Esophagus squamous epithelium (tissue), 5 donors: ENCODE measurements around the gene DNAH7. TPM values are rescaled to one million over a fixed set of nuclear protein-coding genes. Genes with fewer than 3 reads are reported as not detected.

ENCODE experiments used
- DNase-seq: peaks from one replicate; lab custom pipeline; 2025; lab: John Stamatoyannopoulos, UW
- H3K27ac ChIP-seq, 4 donors: fragments of 200-600 bp; sonication (generic); one replicate each; pipeline ENCODE4 v1.5.1; 2016 to 2019; ENCODE audit warnings: mild to moderate bottlenecking in 1 of 4
- H3K27me3 ChIP-seq, 4 donors: fragments of 200-600 bp; sonication (generic); 1 replicate in 3 of 4; 2 replicates in 1 of 4; pipeline versions ENCODE4 v1.5.1 to v1.6.0; 2017 to 2021; ENCODE audit warnings: antibody characterized with exemption in 1 of 4
- H3K36me3 ChIP-seq, 3 donors: fragments of 200-600 bp; sonication (generic); one replicate each; pipeline ENCODE4 v1.5.1; 2016 to 2019
- H3K4me1 ChIP-seq, 3 donors: fragments of 200-600 bp; sonication (generic); one replicate each; pipeline ENCODE4 v1.5.1; 2017 to 2019
- H3K4me3 ChIP-seq, 4 donors: fragments of 200-600 bp; sonication (generic); 1 replicate in 3 of 4; 2 replicates in 1 of 4; pipeline ENCODE4 v1.5.1; 2016 to 2019; ENCODE audit warnings: mild to moderate bottlenecking in 2 of 4, moderate library complexity in 1 of 4
- H3K9me3 ChIP-seq, 3 donors: fragments of 200-600 bp; sonication (generic); one replicate each; pipeline ENCODE4 v1.5.1; 2016 to 2019
- POLR2A ChIP-seq, 4 donors: fragments of 450-650 bp; IDR thresholded peaks; one replicate each; pipeline ENCODE4 v1.6.1; 2017; ENCODE audit warnings: antibody characterized with exemption in 4 of 4, mild to moderate bottlenecking in 4 of 4, moderate library complexity in 3 of 4
- WGBS, 2 donors: methylation state at CpG; one replicate each; pipeline ENCODE4 v1.1.5; 2018; 5-methylcytosine and 5-hydroxymethylcytosine counted together
- intact Hi-C: fragments of 100-400 bp; cut with DNase I; formaldehyde crosslinking; loops from one replicate; pipeline ENCODE4 v1.15.0; 2022
- total RNA-seq, 4 donors: library from RNA; depleted of rRNA; stranded (reverse); fragments of >200 nt; gene quantifications; one replicate each; pipeline ENCODE4 v1.1.0, GENCODE V29; 2016
- TF ChIP-seq, protein P1 (sequence below), 6 experiments: fragments of 450-650 bp in 4 of 6; fragments of 200-600 bp in 2 of 6; sonication (generic) in 2 of 6; IDR thresholded peaks; one replicate each; pipeline ENCODE4 v1.5.1; 2016 to 2019; ENCODE audit warnings: antibody characterized with exemption in 6 of 6, mild to moderate bottlenecking in 4 of 6, moderate library complexity in 4 of 6
- donor health status: DM: yes; HTN: yes; CAD: no.

DNAH7 gene
- total RNA-seq, 4 donors from 2014 or later: 0.15 to 0.76 (median 0.28) TPM

DNA sequence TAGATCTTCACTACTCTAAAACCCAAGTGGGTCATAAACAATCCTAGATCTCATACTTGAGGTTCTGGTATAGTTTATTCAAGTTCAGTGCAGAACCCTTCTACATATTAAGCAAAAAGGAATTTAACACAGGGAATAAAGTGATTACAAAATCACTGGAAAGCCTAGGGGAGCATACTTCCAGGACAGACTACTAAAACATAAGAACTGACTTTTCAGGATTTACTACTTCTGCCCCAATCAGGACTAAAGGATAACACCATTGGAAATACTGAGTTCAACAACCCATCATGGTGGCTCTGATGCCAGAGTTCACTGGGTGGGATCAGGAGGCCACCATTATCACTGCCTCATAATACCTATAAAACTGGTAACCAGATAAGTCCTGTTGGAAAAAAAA lies 123.6 kb downstream of the DNAH7 start:
- Histone ChIP-seq H3K27ac (no peak overlapping the region), H3K9me3 (no peaks in the 10 kb centered on the region), H3K4me3 (no peak overlapping the region), H3K4me1 (no peaks in the 10 kb centered on the region), H3K36me3 (no peaks in the 10 kb centered on the region), H3K27me3 (no peaks in the 10 kb centered on the region)
- no peak for TF ChIP-seq POLR2A (IDR thresholded peaks at IDR 0.05)
- TF ChIP-seq, protein P1, sequence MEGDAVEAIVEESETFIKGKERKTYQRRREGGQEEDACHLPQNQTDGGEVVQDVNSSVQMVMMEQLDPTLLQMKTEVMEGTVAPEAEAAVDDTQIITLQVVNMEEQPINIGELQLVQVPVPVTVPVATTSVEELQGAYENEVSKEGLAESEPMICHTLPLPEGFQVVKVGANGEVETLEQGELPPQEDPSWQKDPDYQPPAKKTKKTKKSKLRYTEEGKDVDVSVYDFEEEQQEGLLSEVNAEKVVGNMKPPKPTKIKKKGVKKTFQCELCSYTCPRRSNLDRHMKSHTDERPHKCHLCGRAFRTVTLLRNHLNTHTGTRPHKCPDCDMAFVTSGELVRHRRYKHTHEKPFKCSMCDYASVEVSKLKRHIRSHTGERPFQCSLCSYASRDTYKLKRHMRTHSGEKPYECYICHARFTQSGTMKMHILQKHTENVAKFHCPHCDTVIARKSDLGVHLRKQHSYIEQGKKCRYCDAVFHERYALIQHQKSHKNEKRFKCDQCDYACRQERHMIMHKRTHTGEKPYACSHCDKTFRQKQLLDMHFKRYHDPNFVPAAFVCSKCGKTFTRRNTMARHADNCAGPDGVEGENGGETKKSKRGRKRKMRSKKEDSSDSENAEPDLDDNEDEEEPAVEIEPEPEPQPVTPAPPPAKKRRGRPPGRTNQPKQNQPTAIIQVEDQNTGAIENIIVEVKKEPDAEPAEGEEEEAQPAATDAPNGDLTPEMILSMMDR (IDR thresholded peaks at IDR 0.05): no peak
- no peak for DNase-seq
- intact Hi-C loops: no loop called here

DNA sequence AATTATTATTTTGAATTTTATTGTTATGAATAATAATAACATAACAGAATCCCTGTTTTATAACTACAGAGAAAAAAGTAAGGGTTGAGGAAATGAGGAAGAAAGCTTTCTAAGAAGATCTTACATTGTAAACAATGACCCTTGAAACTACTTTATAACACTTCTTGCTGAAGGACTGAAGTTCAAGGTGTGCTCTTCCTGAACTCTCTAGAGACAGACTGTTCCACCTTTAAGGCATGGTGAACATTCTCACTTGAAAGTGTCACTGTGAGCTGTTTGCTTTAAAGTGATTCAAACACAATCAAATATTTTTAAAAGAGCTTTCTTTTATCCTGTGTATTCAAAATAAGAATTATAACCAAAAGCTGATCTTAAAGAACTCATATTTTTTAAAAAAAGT lies 131.5 kb downstream of the DNAH7 start:
- intact Hi-C loops: no loop called here
- no peak overlapping the region for H3K27ac ChIP-seq

DNA sequence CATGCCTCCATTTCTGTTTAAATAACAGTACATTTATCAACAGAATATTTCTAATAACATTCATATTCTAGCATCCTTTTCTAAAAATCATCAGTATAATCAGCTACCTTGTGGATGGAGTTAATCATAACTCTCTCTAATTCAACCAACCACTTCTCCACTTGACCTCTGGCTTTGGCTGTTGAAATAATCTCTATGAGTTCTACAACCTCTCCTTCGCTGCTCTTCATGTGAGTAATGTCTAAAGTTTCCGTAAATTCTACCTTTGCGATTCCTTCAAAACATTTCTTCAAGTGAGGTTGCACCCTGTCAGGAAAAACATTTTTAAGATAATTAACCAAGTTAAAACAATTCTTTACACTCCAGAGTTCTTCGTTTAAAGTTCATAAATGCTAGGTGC lies 134.2 kb downstream of the DNAH7 start:
- 85 to 95% methylated on average over 4 of the region's 4 CpGs for WGBS, 2 donors
- no peaks in the 10 kb centered on the region for H3K4me1 ChIP-seq
- no peak overlapping the region for H3K4me3 ChIP-seq
- no peaks in the 10 kb centered on the region for H3K9me3 ChIP-seq
- H3K27ac ChIP-seq: no peak overlapping the region
- H3K36me3 ChIP-seq: no peaks in the 10 kb centered on the region
- DNase-seq: no peak
- intact Hi-C loops: no loop called here
- TF ChIP-seq POLR2A (IDR thresholded peaks at IDR 0.05): no peak
- TF ChIP-seq, protein P1 (IDR thresholded peaks at IDR 0.05): no peak
- H3K27me3 ChIP-seq: no peaks in the 10 kb centered on the region

More for the DNA sequence above, 131.5 kb downstream of the DNAH7 start:
- TF ChIP-seq, protein P1 (IDR thresholded peaks at IDR 0.05): no peak
- TF ChIP-seq POLR2A (IDR thresholded peaks at IDR 0.05): no peak
- Histone ChIP-seq H3K27me3 (no peaks in the 10 kb centered on the region), H3K36me3 (no peaks in the 10 kb centered on the region), H3K4me1 (no peaks in the 10 kb centered on the region), H3K4me3 (no peak overlapping the region), H3K9me3 (no peaks in the 10 kb centered on the region)
- no peak for DNase-seq

DNA sequence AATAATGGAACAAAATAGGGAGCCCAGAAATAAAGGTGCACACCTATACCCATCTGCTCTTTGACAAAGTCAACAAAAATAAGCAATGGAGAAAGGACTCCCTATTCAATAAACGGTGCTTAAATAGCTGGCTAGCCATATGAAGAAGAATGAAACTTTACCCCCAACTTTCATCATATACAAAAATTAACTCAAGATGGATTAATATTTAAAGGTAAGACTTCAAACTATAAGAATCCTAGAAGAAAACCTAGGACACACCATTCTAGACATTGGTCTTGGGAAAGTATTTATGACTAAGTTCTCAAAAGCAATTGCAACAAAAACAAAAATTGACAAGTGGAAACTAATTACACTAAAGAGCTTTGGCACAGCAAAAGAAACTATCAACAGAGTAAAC lies 139.1 kb downstream of the DNAH7 start:
- Histone ChIP-seq H3K27ac (no peak overlapping the region), H3K36me3 (no peaks in the 10 kb centered on the region), H3K4me3 (no peak overlapping the region), H3K4me1 (no peaks in the 10 kb centered on the region), H3K27me3 (no peaks in the 10 kb centered on the region), H3K9me3 (no peaks in the 10 kb centered on the region)
- TF ChIP-seq, protein P1 (IDR thresholded peaks at IDR 0.05): no peak
- TF ChIP-seq POLR2A (IDR thresholded peaks at IDR 0.05): no peak
- WGBS, 2 donors: 75 to 79% methylated on average over 1 of the region's 1 CpG
- intact Hi-C loops: no loop called here
- DNase-seq: no peak

DNA sequence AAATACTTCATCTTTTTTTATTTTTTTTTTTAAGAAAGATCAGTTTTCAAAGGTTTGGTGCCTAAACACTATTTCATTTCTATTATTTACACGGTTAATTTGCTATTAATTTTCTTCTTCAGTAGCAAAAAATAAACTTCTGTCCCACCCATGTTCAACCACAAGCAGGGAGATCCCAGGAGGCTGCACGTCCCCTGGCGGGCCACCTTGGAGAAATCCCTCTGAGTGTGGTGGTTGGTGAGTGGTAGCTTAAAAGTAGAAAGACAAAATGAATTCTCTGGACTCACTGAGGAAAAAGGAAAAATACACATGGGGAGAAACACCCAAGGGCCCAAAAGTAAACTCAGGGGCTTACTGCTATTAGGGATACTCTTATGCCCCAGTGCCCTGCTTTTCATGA lies 143.5 kb downstream of the DNAH7 start:
- TF ChIP-seq POLR2A (IDR thresholded peaks at IDR 0.05): no peak
- TF ChIP-seq, protein P1 (IDR thresholded peaks at IDR 0.05): no peak
- Histone ChIP-seq H3K27me3 (no peaks in the 10 kb centered on the region), H3K27ac (no peak overlapping the region), H3K9me3 (no peaks in the 10 kb centered on the region), H3K36me3 (no peaks in the 10 kb centered on the region), H3K4me3 (no peak overlapping the region), H3K4me1 (no peaks in the 10 kb centered on the region)
- DNase-seq: no peak
- intact Hi-C loops: no loop called here
- WGBS, 2 donors: 82 to 84% methylated on average over 2 to 3 of the region's 3 CpGs
